ENCODE data around the gene CXXC1. TPM values are rescaled to one million over a fixed set of nuclear protein-coding genes. Genes with fewer than 3 reads are reported as not detected.
"Not testable (repeated sequence)": the region's sequence is repeated elsewhere in the genome, so short reads cannot be mapped to it uniquely, and the experiment has no call there.

Gene CXXC1
- total RNA-seq, 1 donor from 2014 or later: 19.0 TPM

- DNase-seq (ENCODE audit: low spot score): no peak
These were observed 11.2 kb upstream of the CXXC1 start for GRCh38 chr18:50298443-50299284.

- peak; percentile 90 for DNase-seq (ENCODE audit: low spot score)
These were observed 10.3 kb upstream of the CXXC1 start for GRCh38 chr18:50297621-50298442.

- DNase-seq (ENCODE audit: low spot score): no peak
These were observed 5.5 kb upstream of the CXXC1 start for GRCh38 chr18:50293039-50293438.

- no peak for DNase-seq (ENCODE audit: low spot score)
These were observed 1.6 kb upstream of the CXXC1 start for GRCh38 chr18:50289108-50289443.

- not testable (repeated sequence) for DNase-seq (ENCODE audit: low spot score)
These were observed 1.0 kb upstream of the CXXC1 start for GRCh38 chr18:50288348-50289107.

GRCh38 chr18:50287028-50287440 lies 458 bp downstream of the CXXC1 start:
- DNase-seq (ENCODE audit: low spot score): no peak

GRCh38 chr18:50286391-50287027 lies 983 bp downstream of the CXXC1 start:
- DNase-seq (ENCODE audit: low spot score): no peak

GRCh38 chr18:50285631-50286321 lies 1.7 kb downstream of the CXXC1 start:
- DNase-seq (ENCODE audit: low spot score): no peak

- no peak for DNase-seq (ENCODE audit: low spot score)
These were observed 2.4 kb downstream of the CXXC1 start for GRCh38 chr18:50285071-50285470.

- no peak for DNase-seq (ENCODE audit: low spot score)
These were observed 3.1 kb downstream of the CXXC1 start for GRCh38 chr18:50284255-50284885.

- DNase-seq (ENCODE audit: low spot score): no peak
These were observed 3.9 kb downstream of the CXXC1 start for GRCh38 chr18:50283469-50284209.

- DNase-seq (ENCODE audit: low spot score): no peak
These were observed 4.8 kb downstream of the CXXC1 start for GRCh38 chr18:50282521-50283335.

- no peak for DNase-seq (ENCODE audit: low spot score)
These were observed 5.4 kb downstream of the CXXC1 start for GRCh38 chr18:50281972-50282520.

- DNase-seq (ENCODE audit: low spot score): peak; percentile 100
These were observed 6.1 kb downstream of the CXXC1 start, which contains the start of gene MBD1 for GRCh38 chr18:50281295-50281971. Gene MBD1, minus strand, starts transcription at chr18:50281523. Its CDS starts 1,531 bp downstream, at chr18:50279992.

- no peak for DNase-seq (ENCODE audit: low spot score)
These were observed 6.7 kb downstream of the CXXC1 start for GRCh38 chr18:50280707-50281294.

GRCh38 chr18:50279752-50280151 lies 7.7 kb downstream of the CXXC1 start:
- no peak for DNase-seq (ENCODE audit: low spot score)

- no peak for DNase-seq (ENCODE audit: low spot score)
These were observed 9.6 kb downstream of the CXXC1 start for GRCh38 chr18:50277942-50278341.
